ENCODE results near the gene ZNF438. TPM values are rescaled to one million over a fixed set of nuclear protein-coding genes. Genes with fewer than 3 reads are reported as not detected.

The ZNF438 gene
- total RNA-seq, 1 experiment from 2014 or later = 2.0 TPM

GRCh38 chr10:31064348-31064747 lies 32.7 kb upstream of the ZNF438 start:
- no TSS peak for BruUV-seq (replicated peaks)
- in situ Hi-C loops (cut with HindIII; ENCODE audit: low pct_unique_long_range_greater_than_20kb, low sequenced_read_pairs) (no loop called here), intact Hi-C loops (cut with micrococcal nuclease; ENCODE audit: unreplicated experiment) (loop anchor here (5.0 kb wide), 1 partner anchor 242 kb away; no protein-coding TSS in a partner anchor)
- ChIA-PET POLR2A (no interaction called here), CTCF (no interaction called here)
- Histone ChIP-seq H3K4me3 (ENCODE audit: low read depth in 2 of 2, low read length in 2 of 2) (no peak overlapping the region), H3K9me3 (ENCODE audit: control insufficient read depth, insufficient read depth, low read depth, low read length) (no peaks in the 10 kb centered on the region), H3K27ac (ENCODE audit: low read length) (no peak overlapping the region), H3K27me3 (ENCODE audit: control insufficient read depth, insufficient read depth, low read length) (peaks cover 2% of the 10 kb centered on the region; the same call in 1 of the 2 replicates), H3K36me3 (ENCODE audit: control insufficient read depth, insufficient read depth, low read length) (no peaks in the 10 kb centered on the region), H3K4me1 (ENCODE audit: control insufficient read depth, insufficient read depth, low read length) (no peaks in the 10 kb centered on the region)
- ATAC-seq (no peak), DNase-seq (ENCODE audit: low read depth, low spot score) (no peak)
- TF ChIP-seq SIN3A (IDR thresholded peaks at IDR 0.05; ENCODE audit: borderline replicate concordance, insufficient read depth, low read depth, low read length) (no peak), TCF7L2 (IDR thresholded peaks at IDR 0.05; ENCODE audit: low read depth, low read length) (no peak)
- TF ChIP-seq, protein P1, sequence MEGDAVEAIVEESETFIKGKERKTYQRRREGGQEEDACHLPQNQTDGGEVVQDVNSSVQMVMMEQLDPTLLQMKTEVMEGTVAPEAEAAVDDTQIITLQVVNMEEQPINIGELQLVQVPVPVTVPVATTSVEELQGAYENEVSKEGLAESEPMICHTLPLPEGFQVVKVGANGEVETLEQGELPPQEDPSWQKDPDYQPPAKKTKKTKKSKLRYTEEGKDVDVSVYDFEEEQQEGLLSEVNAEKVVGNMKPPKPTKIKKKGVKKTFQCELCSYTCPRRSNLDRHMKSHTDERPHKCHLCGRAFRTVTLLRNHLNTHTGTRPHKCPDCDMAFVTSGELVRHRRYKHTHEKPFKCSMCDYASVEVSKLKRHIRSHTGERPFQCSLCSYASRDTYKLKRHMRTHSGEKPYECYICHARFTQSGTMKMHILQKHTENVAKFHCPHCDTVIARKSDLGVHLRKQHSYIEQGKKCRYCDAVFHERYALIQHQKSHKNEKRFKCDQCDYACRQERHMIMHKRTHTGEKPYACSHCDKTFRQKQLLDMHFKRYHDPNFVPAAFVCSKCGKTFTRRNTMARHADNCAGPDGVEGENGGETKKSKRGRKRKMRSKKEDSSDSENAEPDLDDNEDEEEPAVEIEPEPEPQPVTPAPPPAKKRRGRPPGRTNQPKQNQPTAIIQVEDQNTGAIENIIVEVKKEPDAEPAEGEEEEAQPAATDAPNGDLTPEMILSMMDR (IDR thresholded peaks at IDR 0.05) = no peak

DNA sequence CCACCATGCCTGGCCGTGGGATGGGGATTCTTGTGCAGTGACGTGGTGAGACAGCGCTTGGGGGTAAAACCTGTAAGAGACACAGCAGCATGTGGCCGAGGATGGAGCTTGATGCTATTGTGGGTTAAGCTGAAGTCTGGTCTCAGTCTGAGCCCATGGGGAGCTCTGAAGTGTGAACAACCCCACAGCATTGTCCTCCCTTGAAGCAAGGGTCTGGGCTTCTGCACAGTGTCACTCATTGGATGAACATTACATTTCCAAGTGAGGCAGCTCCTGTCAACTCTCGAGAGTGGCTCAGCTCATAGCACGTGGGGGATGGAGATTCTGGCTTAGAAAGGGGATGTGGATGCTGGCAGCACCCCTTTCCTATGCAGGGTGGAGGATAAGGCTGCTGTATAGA lies 32.2 kb upstream of the ZNF438 start:
- POLR2A ChIA-PET = no interaction called here
- intact Hi-C loops (cut with micrococcal nuclease; ENCODE audit: unreplicated experiment) (loop anchor here (5.0 kb wide), 1 partner anchor 242 kb away; no protein-coding TSS in a partner anchor), in situ Hi-C loops (cut with HindIII; ENCODE audit: low pct_unique_long_range_greater_than_20kb, low sequenced_read_pairs) (no loop called here)
- DNase-seq (ENCODE audit: low read depth, low spot score) (no peak), ATAC-seq (no peak)
- no peaks in the 10 kb centered on the region for H3K36me3 ChIP-seq (ENCODE audit: control insufficient read depth, insufficient read depth, low read length)
- no TSS peak for BruUV-seq (replicated peaks)
- peaks cover 2% of the 10 kb centered on the region; the same call in 1 of the 2 replicates for H3K27me3 ChIP-seq (ENCODE audit: control insufficient read depth, insufficient read depth, low read length)
- H3K4me1 ChIP-seq (ENCODE audit: control insufficient read depth, insufficient read depth, low read length) = no peaks in the 10 kb centered on the region
- no peak overlapping the region for H3K4me3 ChIP-seq (ENCODE audit: low read depth in 2 of 2, low read length in 2 of 2)
- H3K9me3 ChIP-seq (ENCODE audit: control insufficient read depth, insufficient read depth, low read depth, low read length) = no peaks in the 10 kb centered on the region
- CTCF ChIA-PET = no interaction called here
- H3K27ac ChIP-seq (ENCODE audit: low read length) = no peak overlapping the region
- TF ChIP-seq POLR2AphosphoS5 (IDR thresholded peaks at IDR 0.05; ENCODE audit: low read depth, low read length) (no peak), SIN3A (IDR thresholded peaks at IDR 0.05; ENCODE audit: borderline replicate concordance, insufficient read depth, low read depth, low read length) (no peak)
- TF ChIP-seq, protein P2, sequence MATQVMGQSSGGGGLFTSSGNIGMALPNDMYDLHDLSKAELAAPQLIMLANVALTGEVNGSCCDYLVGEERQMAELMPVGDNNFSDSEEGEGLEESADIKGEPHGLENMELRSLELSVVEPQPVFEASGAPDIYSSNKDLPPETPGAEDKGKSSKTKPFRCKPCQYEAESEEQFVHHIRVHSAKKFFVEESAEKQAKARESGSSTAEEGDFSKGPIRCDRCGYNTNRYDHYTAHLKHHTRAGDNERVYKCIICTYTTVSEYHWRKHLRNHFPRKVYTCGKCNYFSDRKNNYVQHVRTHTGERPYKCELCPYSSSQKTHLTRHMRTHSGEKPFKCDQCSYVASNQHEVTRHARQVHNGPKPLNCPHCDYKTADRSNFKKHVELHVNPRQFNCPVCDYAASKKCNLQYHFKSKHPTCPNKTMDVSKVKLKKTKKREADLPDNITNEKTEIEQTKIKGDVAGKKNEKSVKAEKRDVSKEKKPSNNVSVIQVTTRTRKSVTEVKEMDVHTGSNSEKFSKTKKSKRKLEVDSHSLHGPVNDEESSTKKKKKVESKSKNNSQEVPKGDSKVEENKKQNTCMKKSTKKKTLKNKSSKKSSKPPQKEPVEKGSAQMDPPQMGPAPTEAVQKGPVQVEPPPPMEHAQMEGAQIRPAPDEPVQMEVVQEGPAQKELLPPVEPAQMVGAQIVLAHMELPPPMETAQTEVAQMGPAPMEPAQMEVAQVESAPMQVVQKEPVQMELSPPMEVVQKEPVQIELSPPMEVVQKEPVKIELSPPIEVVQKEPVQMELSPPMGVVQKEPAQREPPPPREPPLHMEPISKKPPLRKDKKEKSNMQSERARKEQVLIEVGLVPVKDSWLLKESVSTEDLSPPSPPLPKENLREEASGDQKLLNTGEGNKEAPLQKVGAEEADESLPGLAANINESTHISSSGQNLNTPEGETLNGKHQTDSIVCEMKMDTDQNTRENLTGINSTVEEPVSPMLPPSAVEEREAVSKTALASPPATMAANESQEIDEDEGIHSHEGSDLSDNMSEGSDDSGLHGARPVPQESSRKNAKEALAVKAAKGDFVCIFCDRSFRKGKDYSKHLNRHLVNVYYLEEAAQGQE (IDR thresholded peaks at IDR 0.05; ENCODE audit: insufficient read depth in 1 of 2, low read depth in 2 of 2, low read length in 1 of 2) = no peak

- intact Hi-C loops (cut with micrococcal nuclease; ENCODE audit: unreplicated experiment) (loop anchor here (5.0 kb wide), 1 partner anchor 241 kb away; no protein-coding TSS in a partner anchor), in situ Hi-C loops (cut with HindIII; ENCODE audit: low pct_unique_long_range_greater_than_20kb, low sequenced_read_pairs) (no loop called here)
- TF ChIP-seq, protein P2 (IDR thresholded peaks at IDR 0.05; ENCODE audit: insufficient read depth in 1 of 2, low read depth in 2 of 2, low read length in 1 of 2) = no peak
- no peak for TF ChIP-seq POLR2AphosphoS5 (IDR thresholded peaks at IDR 0.05; ENCODE audit: low read depth, low read length)
- TF ChIP-seq, protein P1 (IDR thresholded peaks at IDR 0.05) = no peak
- TF ChIP-seq SIN3A (IDR thresholded peaks at IDR 0.05; ENCODE audit: borderline replicate concordance, insufficient read depth, low read depth, low read length) = no peak
- no peak for TF ChIP-seq TCF7L2 (IDR thresholded peaks at IDR 0.05; ENCODE audit: low read depth, low read length)
- Histone ChIP-seq H3K36me3 (ENCODE audit: control insufficient read depth, insufficient read depth, low read length) (no peaks in the 10 kb centered on the region), H3K27me3 (ENCODE audit: control insufficient read depth, insufficient read depth, low read length) (no peaks in the 10 kb centered on the region), H3K4me1 (ENCODE audit: control insufficient read depth, insufficient read depth, low read length) (no peaks in the 10 kb centered on the region), H3K4me3 (ENCODE audit: low read depth in 2 of 2, low read length in 2 of 2) (no peak overlapping the region), H3K9me3 (ENCODE audit: control insufficient read depth, insufficient read depth, low read depth, low read length) (no peaks in the 10 kb centered on the region), H3K27ac (ENCODE audit: low read length) (no peak overlapping the region)
- ChIA-PET CTCF (no interaction called here), POLR2A (no interaction called here)
- ATAC-seq (no peak), DNase-seq (ENCODE audit: low read depth, low spot score) (no peak)
- no TSS peak for BruUV-seq (replicated peaks)
Observed at GRCh38 chr10:31062856-31063255, 31.2 kb upstream of the ZNF438 start.

Data from Panc1 (cell line).